ENCODE results near the gene GCNT2.
"Not testable (repeated sequence)": the region's sequence is repeated elsewhere in the genome, so short reads cannot be mapped to it uniquely, and the experiment has no call there.

Gene GCNT2

GRCh38 chr6:10552270-10552810 lies 31.2 kb downstream of the GCNT2 start:
- DNase-seq: no peak

- no peak for DNase-seq
Measured at GRCh38 chr6:10553871-10554270, 32.7 kb downstream of the GCNT2 start.

DNA sequence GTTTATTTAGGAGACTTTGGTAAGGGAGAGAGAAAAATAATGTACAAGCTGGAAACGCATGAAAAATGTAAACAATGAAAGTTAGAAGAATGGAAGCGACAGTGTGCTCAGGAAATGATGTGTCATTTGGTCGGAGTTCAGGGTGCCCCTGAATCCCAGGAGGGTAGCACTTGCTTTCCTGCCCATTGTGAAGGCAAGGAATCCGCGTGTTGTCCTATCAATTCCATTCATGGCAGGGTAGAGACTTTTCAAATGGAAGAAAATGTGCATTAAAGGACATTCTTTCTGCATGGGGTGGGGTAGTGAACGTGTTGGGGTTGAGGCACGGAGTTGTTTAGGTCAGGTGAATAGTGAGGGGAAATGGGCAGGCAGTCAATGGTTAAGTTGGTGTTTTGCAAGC lies 33.7 kb downstream of the GCNT2 start:
- DNase-seq: no peak

DNA sequence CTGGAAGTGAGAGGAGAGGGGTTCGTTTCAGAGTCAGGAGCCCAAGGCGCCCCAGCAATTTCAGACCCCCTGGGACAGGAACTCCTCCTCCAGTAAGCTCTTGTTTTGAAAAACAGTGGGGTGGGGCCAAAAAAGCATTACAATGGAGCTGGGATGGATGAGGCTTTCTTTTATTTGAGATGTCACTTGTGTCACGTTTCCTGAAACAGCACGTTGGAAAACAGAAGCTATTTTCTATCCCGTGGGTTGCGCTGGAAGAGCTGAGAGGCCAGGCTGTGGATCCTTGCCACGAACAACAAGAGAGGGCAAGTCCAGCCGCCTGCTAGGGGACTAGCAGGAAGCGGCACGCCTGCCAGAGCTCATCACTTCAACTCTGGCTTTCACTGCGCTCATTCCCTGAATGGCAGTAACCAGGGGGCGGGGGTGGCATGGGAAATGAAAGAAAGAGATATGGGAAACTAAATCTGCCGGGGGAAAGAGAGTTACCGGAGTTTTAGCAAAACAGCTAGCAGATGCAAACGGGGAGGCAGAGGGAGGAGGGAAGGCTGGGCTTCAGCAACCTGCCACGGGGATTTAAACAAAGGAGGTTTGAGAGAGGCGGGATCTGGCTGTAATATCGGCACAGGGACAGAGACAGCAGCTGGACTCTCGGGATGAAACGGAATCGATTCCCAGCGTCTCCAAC lies 34.6 kb downstream of the GCNT2 start:
- DNase-seq: no peak

DNA sequence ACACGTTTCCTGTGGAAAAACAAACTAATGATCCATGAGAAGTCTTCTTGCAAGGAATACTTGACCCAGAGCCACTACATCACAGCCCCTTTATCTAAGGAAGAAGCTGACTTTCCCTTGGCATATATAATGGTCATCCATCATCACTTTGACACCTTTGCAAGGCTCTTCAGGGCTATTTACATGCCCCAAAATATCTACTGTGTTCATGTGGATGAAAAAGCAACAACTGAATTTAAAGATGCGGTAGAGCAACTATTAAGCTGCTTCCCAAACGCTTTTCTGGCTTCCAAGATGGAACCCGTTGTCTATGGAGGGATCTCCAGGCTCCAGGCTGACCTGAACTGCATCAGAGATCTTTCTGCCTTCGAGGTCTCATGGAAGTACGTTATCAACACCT lies 35.4 kb downstream of the GCNT2 start:
- no peak for DNase-seq

GRCh38 chr6:10556992-10557391 lies 35.8 kb downstream of the GCNT2 start:
- DNase-seq: no peak

DNA sequence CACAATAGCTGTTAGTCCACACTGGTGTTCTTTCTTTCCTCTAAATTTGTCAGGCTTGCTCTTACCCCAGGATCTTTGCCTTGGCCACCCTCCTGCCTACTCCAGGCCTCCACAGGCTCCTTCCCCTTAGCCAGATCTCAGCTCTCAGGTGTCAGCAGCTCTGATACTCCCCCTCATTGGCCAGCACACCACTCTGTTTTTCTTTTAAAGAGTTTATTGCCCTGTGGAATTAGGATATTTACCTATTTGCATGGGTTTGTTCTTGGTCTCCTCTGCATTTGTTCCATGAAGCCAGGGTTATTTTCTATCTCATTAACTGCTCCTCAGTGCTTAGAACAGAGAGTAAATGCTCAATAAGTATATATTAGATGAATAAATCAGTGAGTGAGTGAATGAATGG lies 36.8 kb downstream of the GCNT2 start:
- DNase-seq: no peak

- DNase-seq: no peak
Measured at GRCh38 chr6:10558565-10558964, 37.4 kb downstream of the GCNT2 start.

GRCh38 chr6:10559522-10560152 lies 38.5 kb downstream of the GCNT2 start:
- no peak for DNase-seq

DNA sequence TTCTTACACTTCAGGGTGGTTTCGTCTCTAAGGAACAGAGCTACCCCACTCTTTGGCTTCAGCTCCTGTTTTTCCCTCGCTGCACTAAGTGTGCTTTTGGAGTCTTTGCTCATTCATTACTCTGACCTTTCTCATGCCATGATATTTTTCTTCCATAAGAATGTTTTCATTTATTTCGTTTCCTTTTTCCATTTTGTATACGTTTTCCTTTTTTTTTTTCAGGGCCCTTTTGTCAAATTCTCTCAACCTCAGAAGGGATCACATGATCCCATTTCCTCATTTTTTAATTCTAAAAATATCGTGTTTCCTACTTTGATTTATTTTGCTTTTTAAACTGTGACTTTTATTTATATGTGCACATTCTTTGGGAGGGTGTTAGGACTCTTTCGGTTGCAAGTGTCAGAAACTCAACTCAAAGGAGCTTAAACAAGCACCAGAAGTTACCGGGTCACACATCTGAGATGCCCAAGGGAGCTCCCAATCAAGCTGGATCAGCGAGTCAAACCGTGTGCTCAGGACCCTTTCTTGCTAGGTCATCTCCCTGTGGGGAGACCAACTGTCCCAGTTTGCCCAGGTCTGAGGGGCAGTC lies 40.6 kb downstream of the GCNT2 start:
- DNase-seq: no peak

- DNase-seq: no peak
Measured at GRCh38 chr6:10564975-10565673, 44.0 kb downstream of the GCNT2 start.

DNA sequence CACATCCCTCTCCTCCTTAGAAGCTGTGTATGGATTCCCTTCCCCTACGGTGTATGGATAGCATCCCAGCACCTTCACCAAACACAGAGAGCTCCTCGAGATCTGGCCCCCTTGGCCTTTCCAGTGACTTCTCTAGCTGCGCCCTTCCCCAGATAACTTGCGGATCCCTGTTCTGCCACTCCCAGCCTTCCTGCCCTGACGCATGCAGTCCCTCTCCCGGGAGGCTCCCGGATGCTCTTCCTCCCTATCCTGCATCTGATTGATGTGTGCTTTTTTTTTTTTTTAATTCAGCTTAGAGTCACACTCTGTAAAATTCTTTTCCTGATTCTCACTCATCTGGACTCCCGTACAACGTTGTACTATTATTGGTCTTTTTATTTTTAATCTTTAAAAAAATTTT lies 44.8 kb downstream of the GCNT2 start:
- DNase-seq: no peak

- DNase-seq: no peak
Measured at GRCh38 chr6:10567256-10568026, 46.3 kb downstream of the GCNT2 start.

DNA sequence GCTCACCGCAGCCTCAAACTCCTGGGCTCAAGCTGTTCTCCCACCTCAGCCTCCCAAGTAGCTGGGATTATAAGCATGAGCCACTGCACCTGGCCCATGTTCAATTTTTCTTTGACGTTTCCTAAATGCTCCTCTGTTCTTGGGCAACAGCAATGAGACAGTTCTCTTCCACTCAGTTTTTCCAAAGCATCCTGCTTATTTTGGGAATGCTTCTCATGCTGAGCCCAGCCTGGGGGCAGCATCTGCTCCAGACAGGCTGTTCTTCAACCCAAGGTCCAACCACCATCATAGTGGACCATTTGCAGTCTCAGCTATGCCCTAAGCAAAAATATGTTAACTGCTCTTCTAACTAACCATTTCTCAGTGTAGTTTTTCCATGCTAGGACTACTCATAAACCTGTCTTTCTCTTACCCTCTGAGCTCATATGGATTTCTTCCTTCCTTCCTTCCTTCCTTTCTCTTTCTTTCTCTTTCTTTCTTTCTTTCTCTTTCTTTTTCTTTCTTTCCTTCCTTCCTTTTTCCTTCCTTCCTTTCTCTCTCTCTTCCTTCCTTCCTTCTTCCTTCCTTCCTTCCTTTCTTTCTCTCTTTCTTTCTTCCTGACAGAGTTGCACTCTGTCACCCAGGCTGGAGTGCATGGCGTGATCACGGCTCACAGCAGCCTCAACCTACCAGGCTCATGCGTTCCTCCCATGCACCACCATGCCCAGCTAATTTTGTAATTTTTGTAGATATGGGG lies 48.4 kb downstream of the GCNT2 start:
- DNase-seq: no peak

GRCh38 chr6:10575519-10575918 lies 54.4 kb downstream of the GCNT2 start:
- DNase-seq: not testable (repeated sequence)

GRCh38 chr6:10576226-10576625 lies 55.1 kb downstream of the GCNT2 start:
- no peak for DNase-seq

GRCh38 chr6:10577112-10577511 lies 56.0 kb downstream of the GCNT2 start:
- DNase-seq: no peak

- no peak for DNase-seq
Measured at GRCh38 chr6:10578723-10579122, 57.6 kb downstream of the GCNT2 start.

- DNase-seq: no peak
Measured at GRCh38 chr6:10579803-10580202, 58.7 kb downstream of the GCNT2 start.

GRCh38 chr6:10580570-10580969 lies 59.4 kb downstream of the GCNT2 start:
- no peak for DNase-seq

DNA sequence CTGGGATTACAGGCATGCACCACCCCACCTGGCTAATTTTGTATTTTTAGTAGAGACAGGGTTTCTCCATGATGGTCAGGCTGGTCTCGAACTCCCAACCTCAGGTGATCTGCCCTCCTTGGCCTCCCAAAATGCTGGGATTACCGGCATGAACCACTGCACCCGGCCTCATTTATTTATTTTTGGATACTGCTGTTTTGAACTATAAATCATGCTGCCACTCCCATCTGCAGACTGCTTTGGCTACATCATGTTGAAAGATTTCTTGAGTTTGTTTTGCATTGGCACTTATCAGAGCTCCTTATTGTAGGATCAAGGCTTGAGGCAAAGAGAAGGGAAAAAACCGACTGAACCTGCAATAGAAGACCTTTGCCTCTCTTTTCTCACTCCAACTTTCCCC lies 60.3 kb downstream of the GCNT2 start:
- not testable (repeated sequence) for DNase-seq

Data from CD4-positive, alpha-beta T cell treated with Interleukin-17A for 4 hours (primary cell).